GM23248 (cell line): ENCODE data around the gene MESD. TPM values are rescaled to one million over a fixed set of nuclear protein-coding genes. Genes with fewer than 3 reads are reported as not detected.

Experiments
- DNase-seq: peaks from one replicate; pipeline ENCODE4 v3.0.0-alpha.2; 2015
- H2AFZ ChIP-seq: fragments of 200-600 bp; sonication (generic); 2 replicates; pipeline ENCODE4 v1.6.1; 2016; ENCODE audit warnings: antibody characterized with exemption
- H3F3A ChIP-seq: fragments of 200-600 bp; sonication (generic); 2 replicates; pipeline ENCODE4 v1.6.1; 2016; ENCODE audit warnings: mild to moderate bottlenecking, antibody characterized with exemption, mixed run types; ENCODE audit not compliant: insufficient read depth
- H3K27ac ChIP-seq: fragments of 200-600 bp; sonication (generic); 2 replicates; pipeline ENCODE4 v1.5.1; 2016; ENCODE audit warnings: mild to moderate bottlenecking
- H3K27me3 ChIP-seq: fragments of 200-600 bp; sonication (generic); replicated peaks from 2 replicates; pipeline ENCODE4 v1.6.1; 2016; ENCODE audit warnings: mild to moderate bottlenecking; ENCODE audit not compliant: insufficient read depth
- H3K36me3 ChIP-seq: fragments of 200-600 bp; sonication (generic); 2 replicates; pipeline ENCODE4 v1.6.1; 2016; ENCODE audit warnings: low read depth, mild to moderate bottlenecking
- H3K4me1 ChIP-seq: fragments of 200-600 bp; sonication (generic); 2 replicates; pipeline ENCODE4 v1.6.1; 2016; ENCODE audit warnings: mild to moderate bottlenecking; ENCODE audit not compliant: insufficient read depth
- H3K4me2 ChIP-seq: fragments of 200-600 bp; sonication (generic); one replicate; pipeline ENCODE4 v1.6.1; 2016; ENCODE audit warnings: mild to moderate bottlenecking; ENCODE audit not compliant: unreplicated experiment
- H3K4me3 ChIP-seq: fragments of 200-600 bp; sonication (generic); 2 replicates; pipeline ENCODE4 v1.5.1; 2016; ENCODE audit warnings: mild to moderate bottlenecking
- H3K79me2 ChIP-seq: fragments of 200-600 bp; sonication (generic); 2 replicates; pipeline ENCODE4 v1.6.1; 2016; ENCODE audit warnings: mild to moderate bottlenecking; ENCODE audit not compliant: insufficient read depth
- H3K9ac ChIP-seq: fragments of 200-600 bp; sonication (generic); 2 replicates; pipeline ENCODE4 v1.6.1; 2016; ENCODE audit warnings: mild to moderate bottlenecking
- H3K9me2 ChIP-seq: fragments of 200-600 bp; sonication (generic); 2 replicates; pipeline ENCODE4 v1.6.1; 2016; ENCODE audit warnings: mixed run types, mild to moderate bottlenecking, moderate library complexity; ENCODE audit not compliant: insufficient read depth
- H3K9me3 ChIP-seq: fragments of 200-600 bp; sonication (generic); one replicate; pipeline ENCODE4 v1.6.1; 2017; ENCODE audit warnings: low read depth
- H4K20me1 ChIP-seq: fragments of 200-600 bp; sonication (generic); 2 replicates; pipeline ENCODE4 v1.6.0; 2016; ENCODE audit not compliant: insufficient read depth
- EZH2 ChIP-seq: fragments of 200-600 bp; sonication (generic); IDR thresholded peaks from 2 replicates; pipeline ENCODE4 v1.6.1; 2018; ENCODE audit warnings: antibody characterized with exemption, mild to moderate bottlenecking; ENCODE audit not compliant: insufficient read depth, poor library complexity, severe bottlenecking
- EZH2phosphoT487 ChIP-seq: fragments of 200-600 bp; sonication (generic); IDR thresholded peaks from 2 replicates; pipeline ENCODE4 v1.6.1; 2018; ENCODE audit warnings: antibody characterized with exemption, moderate library complexity, mild to moderate bottlenecking, low read depth; ENCODE audit not compliant: insufficient read depth
- WGBS, 2 experiments: methylation state at CpG; one replicate each; pipeline ENCODE4 v1.1.6; 2015 to 2017; ENCODE audit warnings: low lambda C conversion rate in 2 of 2, low coverage in 1 of 2; ENCODE audit errors: missing lambda C conversion rate in 2 of 2; 5-methylcytosine and 5-hydroxymethylcytosine counted together
- in situ Hi-C: fragments of 300-500 bp; cut with MboI; formaldehyde crosslinking; loops from 2 replicates; pipeline ENCODE4 v1.15.0; 2020
- polyA plus RNA-seq: library from polyadenylated mRNA; unstranded; fragments of >200 nt; fragmentation: Nextera tagmentation; extraction: Ambion mirVana; gene quantifications from 2 replicates; pipeline ENCODE4 v1.2.1, GENCODE V29; 2016
- total RNA-seq: library from RNA; depleted of rRNA; stranded (reverse); fragments of >200 nt; shearing (Covaris generic); gene quantifications from 2 replicates; pipeline ENCODE4 v1.2.3, GENCODE V29; 2014

Gene MESD
- total and polyA plus RNA-seq, 2 experiments from 2014 or later, result 23.0 to 35.5 TPM

DNA sequence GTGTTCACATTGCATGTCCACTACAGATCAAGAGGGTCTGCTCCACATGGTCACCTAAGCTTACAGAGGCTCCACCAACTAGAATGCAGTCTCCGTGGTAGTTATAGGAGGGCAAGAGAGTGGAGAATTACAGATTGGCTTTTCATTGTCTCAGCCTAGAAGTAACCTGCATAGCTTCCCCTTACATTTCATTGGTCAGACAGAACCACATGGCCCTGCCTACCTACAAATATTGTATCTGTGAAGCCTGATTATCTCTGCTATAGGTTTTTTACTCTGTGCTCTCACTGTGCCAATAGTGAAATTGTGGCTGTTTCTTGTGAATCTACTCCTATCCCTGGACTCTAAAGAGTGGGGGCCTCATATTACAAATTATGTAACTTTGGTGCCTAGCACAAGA, 8.6 kb upstream of the MESD start:
- WGBS, 2 experiments, result 88 to 94% methylated on average over 1 of the region's 1 CpG
- H3K27ac ChIP-seq, result no peak overlapping the region
- no peaks in the 10 kb centered on the region for H3K27me3 ChIP-seq
- TF ChIP-seq EZH2phosphoT487 (no peak), EZH2 (no peak)
- no peak overlapping the region for H3K4me3 ChIP-seq
- no peaks in the 10 kb centered on the region for H4K20me1 ChIP-seq
- H3K9me3 ChIP-seq, result no peaks in the 10 kb centered on the region
- no peaks in the 10 kb centered on the region for H3K36me3 ChIP-seq
- no peak overlapping the region for H2AFZ ChIP-seq
- DNase-seq, result no peak
- H3K4me1 ChIP-seq, result peaks cover 6% of the 10 kb centered on the region
- in situ Hi-C loops, result no loop called here
- H3K79me2 ChIP-seq, result peaks cover 17% of the 10 kb centered on the region
- H3K9me2 ChIP-seq, result no peaks in the 10 kb centered on the region
- H3F3A ChIP-seq, result 0 out of 2 replicates have a peak, but pooled peaks cover 8% of the 10 kb centered on the region
- H3K4me2 ChIP-seq, result no peak overlapping the region
- H3K9ac ChIP-seq, result no peak overlapping the region

GRCh38 chr15:80997692-80998091, 8.1 kb upstream of the MESD start:
- DNase-seq, result no peak
- H2AFZ ChIP-seq, result no peak overlapping the region
- no peaks in the 10 kb centered on the region for H3K9me3 ChIP-seq
- no peaks in the 10 kb centered on the region for H3K36me3 ChIP-seq
- no peak overlapping the region for H3K4me3 ChIP-seq
- no peaks in the 10 kb centered on the region for H3K9me2 ChIP-seq
- H3K27me3 ChIP-seq, result no peaks in the 10 kb centered on the region
- no peaks in the 10 kb centered on the region for H4K20me1 ChIP-seq
- peaks cover 12% of the 10 kb centered on the region for H3K79me2 ChIP-seq
- peaks cover 12% of the 10 kb centered on the region; the same call in 1 of the 2 replicates for H3F3A ChIP-seq
- no peak overlapping the region for H3K27ac ChIP-seq
- no peak overlapping the region for H3K4me2 ChIP-seq
- peaks cover 2% of the 10 kb centered on the region for H3K4me1 ChIP-seq
- WGBS, 2 experiments, result 92 to 93% methylated on average over 1 of the region's 1 CpG
- in situ Hi-C loops, result no loop called here
- no peak overlapping the region for H3K9ac ChIP-seq
- no peak for TF ChIP-seq EZH2phosphoT487

DNA sequence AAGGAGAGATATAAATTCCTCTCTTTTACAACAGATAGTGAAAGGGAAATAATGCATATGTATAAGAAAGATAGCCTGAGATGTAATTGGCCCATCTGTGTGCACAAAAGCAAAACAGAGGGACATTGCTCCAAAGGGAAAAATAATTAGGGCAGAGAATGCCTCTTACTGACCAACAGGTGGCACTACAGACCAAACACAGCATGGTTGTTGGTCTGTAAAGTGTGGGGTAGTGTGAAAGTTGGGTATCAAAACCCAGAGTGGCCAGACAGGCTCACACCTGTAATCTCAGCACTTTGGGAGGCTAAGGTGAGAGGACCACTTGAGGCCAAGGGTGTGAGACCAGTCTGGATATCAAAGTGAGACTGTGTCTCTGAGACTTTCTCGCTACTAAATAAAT, 6.6 kb upstream of the MESD start:
- in situ Hi-C loops, result no loop called here
- peaks cover 23% of the 10 kb centered on the region for H3F3A ChIP-seq
- no peak overlapping the region for H3K4me2 ChIP-seq
- no peaks in the 10 kb centered on the region for H3K27me3 ChIP-seq
- no peak overlapping the region for H2AFZ ChIP-seq
- H3K9me3 ChIP-seq, result no peaks in the 10 kb centered on the region
- peaks cover 3% of the 10 kb centered on the region; the same call in 1 of the 2 replicates for H3K79me2 ChIP-seq
- 95% methylated on average over 1 of the region's 1 CpG for WGBS, 2 experiments
- no peaks in the 10 kb centered on the region for H3K36me3 ChIP-seq
- no peak overlapping the region for H3K4me3 ChIP-seq
- no peaks in the 10 kb centered on the region for H4K20me1 ChIP-seq
- no peak overlapping the region for H3K27ac ChIP-seq
- H3K4me1 ChIP-seq, result peaks cover 15% of the 10 kb centered on the region
- DNase-seq, result no peak
- TF ChIP-seq EZH2phosphoT487, result no peak
- no peaks in the 10 kb centered on the region for H3K9me2 ChIP-seq
- H3K9ac ChIP-seq, result no peak overlapping the region

DNA sequence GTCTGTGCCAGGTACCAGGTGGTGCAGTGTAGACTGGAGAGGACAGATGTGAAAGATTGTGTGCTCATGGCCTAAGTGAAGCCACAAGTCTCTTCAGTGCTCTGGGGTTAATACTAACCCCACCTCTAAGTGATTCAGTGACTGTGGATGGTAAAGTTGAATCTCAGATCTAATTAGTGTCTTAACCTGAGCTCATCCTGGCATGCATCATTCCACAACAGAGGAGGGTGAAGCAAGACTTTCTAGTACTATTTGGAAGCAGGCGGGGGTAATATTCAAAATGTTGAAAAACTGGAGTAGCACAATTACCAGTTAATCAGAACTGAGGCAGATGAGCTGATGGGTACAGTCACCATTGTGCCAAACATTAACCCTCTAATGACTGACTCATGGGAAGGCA, 2.8 kb upstream of the MESD start:
- 57 to 62% methylated on average over 1 of the region's 1 CpG for WGBS, 2 experiments
- TF ChIP-seq EZH2phosphoT487 (no peak), EZH2 (no peak)
- no peaks in the 10 kb centered on the region for H4K20me1 ChIP-seq
- H3K4me3 ChIP-seq, result no peak overlapping the region
- H3K9ac ChIP-seq, result 0 out of 2 replicates have a peak overlapping the region, but pooled peaks have one; percentile 40
- H3K9me3 ChIP-seq, result no peaks in the 10 kb centered on the region
- H2AFZ ChIP-seq, result no peak overlapping the region
- H3F3A ChIP-seq, result peaks cover 28% of the 10 kb centered on the region
- in situ Hi-C loops, result no loop called here
- H3K27ac ChIP-seq, result peak overlapping the region; percentile 97
- DNase-seq, result peak; percentile 69
- no peaks in the 10 kb centered on the region for H3K27me3 ChIP-seq
- peaks cover 21% of the 10 kb centered on the region for H3K79me2 ChIP-seq
- H3K9me2 ChIP-seq, result no peaks in the 10 kb centered on the region
- H3K4me1 ChIP-seq, result peaks cover 38% of the 10 kb centered on the region
- H3K36me3 ChIP-seq, result no peaks in the 10 kb centered on the region
- H3K4me2 ChIP-seq, result no peak overlapping the region

DNA sequence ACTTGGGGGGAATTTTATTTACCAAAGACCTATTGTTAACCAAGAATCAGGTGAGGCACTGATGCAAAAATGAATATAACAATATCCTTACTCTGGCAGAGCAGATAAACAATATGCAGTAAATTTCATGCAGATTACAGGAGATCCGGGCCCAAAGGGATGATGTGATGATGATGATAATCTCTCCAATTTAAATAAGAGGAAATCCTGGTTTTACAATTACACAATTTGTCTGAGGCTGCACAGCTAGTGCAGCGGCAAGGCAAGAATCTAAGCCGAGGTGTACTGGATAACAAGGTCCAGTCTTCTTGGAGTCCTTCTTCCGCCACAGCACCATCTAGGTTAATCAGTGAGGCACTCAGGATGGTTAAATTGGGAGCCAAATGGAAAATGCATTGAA, 2.4 kb upstream of the MESD start:
- in situ Hi-C loops, result no loop called here
- Histone ChIP-seq H4K20me1 (no peaks in the 10 kb centered on the region), H3F3A (peaks cover 28% of the 10 kb centered on the region), H3K9me3 (no peaks in the 10 kb centered on the region), H3K27ac (peak overlapping the region; percentile 97), H2AFZ (0 out of 2 replicates have a peak overlapping the region, but pooled peaks have one; percentile 87), H3K9ac (peak overlapping the region; percentile 40; the same call in 1 of the 2 replicates), H3K27me3 (no peaks in the 10 kb centered on the region), H3K4me1 (peaks cover 38% of the 10 kb centered on the region), H3K36me3 (no peaks in the 10 kb centered on the region), H3K79me2 (peaks cover 25% of the 10 kb centered on the region), H3K4me3 (no peak overlapping the region), H3K9me2 (no peaks in the 10 kb centered on the region), H3K4me2 (peak overlapping the region; percentile 97)
- DNase-seq, result no peak
- no peak for TF ChIP-seq EZH2phosphoT487
- no peak for TF ChIP-seq EZH2
- WGBS, 2 experiments, result 69 to 74% methylated on average over 4 of the region's 4 CpGs
